K562 (cell line): ENCODE measurements around the gene NDUFV3. TPM values are rescaled to one million over a fixed set of nuclear protein-coding genes. Genes with fewer than 3 reads are reported as not detected.

Experiments
- ARID3A ChIP-seq: IDR thresholded peaks from 2 replicates; pipeline ENCODE4 v1.6.1; 2012; ENCODE audit warnings: low read depth, low read length, improper control_type of control experiment, borderline replicate concordance
- CLOCK ChIP-seq: fragments of 250-450 bp; sonication (Bioruptor Pico); IDR thresholded peaks from 2 replicates; pipeline ENCODE4 v1.4.0; 2020; ENCODE audit warnings: mild to moderate bottlenecking, moderate library complexity, borderline replicate concordance
- CTCF ChIP-seq, 3 experiments: IDR thresholded peaks in 2 of 3; conservative IDR thresholded peaks in 1 of 3; 2 replicates each; pipeline ENCODE4 v1.5.1; 2011 to 2012; ENCODE audit warnings: low read length in 3 of 3, mild to moderate bottlenecking in 3 of 3, control low read depth in 2 of 3, improper control_type of control experiment in 1 of 3, inconsistent platforms in 1 of 3, low read depth in 1 of 3, mixed read lengths in 1 of 3, moderate library complexity in 1 of 3; ENCODE audit not compliant: insufficient read depth in 2 of 3
- GTF2F1 ChIP-seq: IDR thresholded peaks from 2 replicates; pipeline ENCODE4 v1.6.1; 2011; ENCODE audit warnings: low read depth, low read length, improper control_type of control experiment
- MBD1 ChIP-seq: fragments of 250-450 bp; sonication (Bioruptor Pico); IDR thresholded peaks from 2 replicates; pipeline ENCODE4 v1.8.0; 2022; ENCODE audit warnings: inconsistent platforms
- MED1 ChIP-seq: sonication (generic); formaldehyde crosslinking; IDR thresholded peaks from 2 replicates; pipeline ENCODE4 v1.8.1; 2023; ENCODE audit warnings: missing genetic modification reagents, borderline replicate concordance
- NFXL1 ChIP-seq: fragments of 450-650 bp; formaldehyde crosslinking; IDR thresholded peaks from 2 replicates; pipeline ENCODE4 v1.4.0; 2021; ENCODE audit warnings: mild to moderate bottlenecking
- PHTF2 ChIP-seq: fragments of 250-450 bp; sonication (Bioruptor Pico); IDR thresholded peaks from 2 replicates; pipeline ENCODE4 v1.5.0; 2021; ENCODE audit warnings: mild to moderate bottlenecking
- SIN3B ChIP-seq: fragments of 450-650 bp; IDR thresholded peaks from 2 replicates; pipeline ENCODE4 v1.6.1; 2017; ENCODE audit warnings: low read depth, mild to moderate bottlenecking, moderate library complexity
- THAP7 ChIP-seq: fragments of 250-450 bp; sonication (Bioruptor Pico); IDR thresholded peaks from 2 replicates; pipeline ENCODE4 v1.5.0; 2021
- ZMIZ1 ChIP-seq, 2 experiments: fragments of 150-350 bp in 1 of 2; IDR thresholded peaks; 2 replicates each; pipeline ENCODE4 v1.6.1; 2012 to 2016; ENCODE audit warnings: low read depth in 2 of 2, low read length in 2 of 2, mild to moderate bottlenecking in 1 of 2, moderate library complexity in 1 of 2
- ZNF217 ChIP-seq: sonication (generic); formaldehyde crosslinking; IDR thresholded peaks from 2 replicates; pipeline ENCODE4 v1.8.0; 2022; ENCODE audit warnings: mild to moderate bottlenecking, missing genetic modification reagents
- ZNF253 ChIP-seq: fragments of 250-450 bp; sonication (Bioruptor Pico); conservative IDR thresholded peaks from 2 replicates; pipeline ENCODE4 v1.6.1; 2021; ENCODE audit warnings: mild to moderate bottlenecking
- polyA plus RNA-seq, 8 experiments: library from polyadenylated mRNA; depleted of rRNA in 4 of 8; stranded (reverse) in 5 of 8; unstranded in 3 of 8; fragments of >200 nt; fragmentation: Nextera tagmentation in 2 of 8; fragmentation: Illumina TruSeq in 1 of 8; extraction: Ambion mirVana in 2 of 8; extraction: Trizol in 1 of 8; gene quantifications; 2 replicates each; pipeline versions ENCODE4 v1.2.1 to v1.2.3, GENCODE V29; 2011 to 2014; ENCODE audit warnings: inconsistent platforms in 1 of 8, missing spikeins in 1 of 8
- total RNA-seq, 7 experiments: library from RNA; depleted of rRNA in 6 of 7; stranded (reverse); fragments of >200 nt in 6 of 7; fragmentation: Illumina TruSeq in 2 of 7; extraction: Trizol in 2 of 7; gene quantifications; 2 replicates each; pipeline versions ENCODE4 v1.2.1 to v1.2.3, GENCODE V29; 2011 to 2021; ENCODE audit warnings: low replicate concordance in 1 of 7

Gene NDUFV3
- total and polyA plus RNA-seq, 9 of the 15 experiments (the other 6 are each of a cell fraction or from before 2014, with no cell fraction given), result 19.1 to 87.8 (median 74.3) TPM

- TF ChIP-seq CTCF (IDR thresholded peaks at IDR 0.05 in 2 of 3, conservative IDR thresholded peaks at IDR 0.05 in 1 of 3; ENCODE audit: insufficient read depth in 2 of 3, low read depth in 1 of 3, low read length in 3 of 3) (peak; percentile 89 to 97 (median 93)), ZNF217 (CRISPR knock-in tag) (no peak), NFXL1 (no peak), MBD1 (CRISPR knock-in tag) (no peak), ZNF253 (CRISPR knock-in tag) (0 out of 2 replicates have a peak, but pooled peaks have one; percentile 16), PHTF2 (CRISPR knock-in tag) (no peak), THAP7 (CRISPR knock-in tag) (no peak), SIN3B (no peak), MED1 (no peak), GTF2F1 (no peak), CLOCK (CRISPR knock-in tag) (no peak), ARID3A (peak; percentile 65), ZMIZ1 (IDR thresholded peaks at IDR 0.05; ENCODE audit: low read depth in 2 of 2, low read length in 2 of 2) (no peak)
These were observed 30.7 kb downstream of the NDUFV3 start (continued) for GRCh38 chr21:42923553-42924432.
